H1 (cell line): ENCODE measurements around the gene RTKN.

Source experiments
- CBX5 ChIP-seq: fragments of 300-800, 300-1000 bp; sonication (generic); IDR thresholded peaks from 2 replicates; pipeline ENCODE4 v1.7.1; 2016; ENCODE audit warnings: antibody characterized with exemption, low read length, low read depth
- CBX8 ChIP-seq: fragments of 300-800, 300-1000 bp; sonication (generic); IDR thresholded peaks from 2 replicates; pipeline ENCODE4 v1.7.1; 2016; ENCODE audit warnings: low read depth, low read length, borderline replicate concordance
- CHD2 ChIP-seq: IDR thresholded peaks from 2 replicates; pipeline ENCODE4 v1.6.1; 2012; ENCODE audit warnings: low read length, improper control_type of control experiment
- CREB1 ChIP-seq: IDR thresholded peaks from 2 replicates; pipeline ENCODE4 v1.6.1; 2012; ENCODE audit warnings: inconsistent platforms
- CTCF ChIP-seq, 3 experiments: IDR thresholded peaks; 1 replicate in 2 of 3; 2 replicates in 1 of 3; pipeline versions ENCODE4 v1.5.1 to v1.6.1; 2011; ENCODE audit warnings: low read length in 3 of 3, mild to moderate bottlenecking in 3 of 3, inconsistent platforms in 2 of 3, low read depth in 1 of 3, moderate library complexity in 1 of 3; ENCODE audit not compliant: insufficient read depth in 1 of 3; ENCODE audit errors: control extremely low read depth in 1 of 3
- EGR1 ChIP-seq: IDR thresholded peaks from 2 replicates; pipeline ENCODE4 v1.6.1; 2011; ENCODE audit warnings: low read depth, low read length, borderline replicate concordance
- MAX ChIP-seq: IDR thresholded peaks from 2 replicates; pipeline ENCODE4 v1.6.1; 2012; ENCODE audit warnings: inconsistent platforms
- POLR2A ChIP-seq, 2 experiments: IDR thresholded peaks; 1 replicate in 1 of 2; 2 replicates in 1 of 2; pipeline ENCODE4 v1.6.1; 2011; ENCODE audit warnings: low read depth in 2 of 2, low read length in 2 of 2, mild to moderate bottlenecking in 2 of 2; ENCODE audit errors: control extremely low read depth in 1 of 2
- RXRA ChIP-seq: IDR thresholded peaks from 2 replicates; pipeline ENCODE4 v1.6.1; 2011; ENCODE audit warnings: low read depth, mild to moderate bottlenecking, low read length, moderate library complexity; ENCODE audit not compliant: insufficient read depth
- SIN3A ChIP-seq, 2 experiments: IDR thresholded peaks in 1 of 2; conservative IDR thresholded peaks in 1 of 2; 2 replicates each; pipeline ENCODE4 v1.6.1; 2011 to 2012; ENCODE audit warnings: low read length in 2 of 2, improper control_type of control experiment in 1 of 2, low read depth in 1 of 2, mild to moderate bottlenecking in 1 of 2
- TEAD4 ChIP-seq: IDR thresholded peaks from 2 replicates; pipeline ENCODE4 v1.6.1; 2012; ENCODE audit warnings: low read depth, low read length, inconsistent platforms, mixed read lengths
- YY1 ChIP-seq: IDR thresholded peaks from 2 replicates; pipeline ENCODE4 v1.6.1; 2011; ENCODE audit warnings: low read depth, mild to moderate bottlenecking, low read length
- ZNF274 ChIP-seq: IDR thresholded peaks from 2 replicates; pipeline ENCODE4 v1.7.0; 2012; ENCODE audit warnings: low read length, borderline replicate concordance; ENCODE audit errors: extremely low read depth

- TF ChIP-seq CTCF (IDR thresholded peaks at IDR 0.05; ENCODE audit: control extremely low read depth in 1 of 3, insufficient read depth in 1 of 3, low read depth in 1 of 3, low read length in 3 of 3), result no peak
- no peak for TF ChIP-seq MAX
- no peak for TF ChIP-seq CBX8
- TF ChIP-seq EGR1, result no peak
- TF ChIP-seq POLR2A (IDR thresholded peaks at IDR 0.05; ENCODE audit: control extremely low read depth in 1 of 2, low read depth in 2 of 2, low read length in 2 of 2), result no peak
- TF ChIP-seq CREB1, result no peak
- TF ChIP-seq YY1, result no peak
- no peak for TF ChIP-seq CHD2
- TF ChIP-seq CBX5, result no peak
- no peak for TF ChIP-seq SIN3A (conservative IDR thresholded peaks at IDR 0.05 in 1 of 2, IDR thresholded peaks at IDR 0.05 in 1 of 2; ENCODE audit: low read depth in 1 of 2, low read length in 2 of 2)
- TF ChIP-seq TEAD4, result no peak
- TF ChIP-seq RXRA, result no peak
- no peak for TF ChIP-seq ZNF274
Observed at GRCh38 chr2:74430502-74430901, 11.2 kb downstream of the RTKN start.
